Measurements from ENCODE around the gene CDSN.
"Not testable (repeated sequence)": the region's sequence is repeated elsewhere in the genome, so short reads cannot be mapped to it uniquely, and the experiment has no call there.

The CDSN gene, protein sequence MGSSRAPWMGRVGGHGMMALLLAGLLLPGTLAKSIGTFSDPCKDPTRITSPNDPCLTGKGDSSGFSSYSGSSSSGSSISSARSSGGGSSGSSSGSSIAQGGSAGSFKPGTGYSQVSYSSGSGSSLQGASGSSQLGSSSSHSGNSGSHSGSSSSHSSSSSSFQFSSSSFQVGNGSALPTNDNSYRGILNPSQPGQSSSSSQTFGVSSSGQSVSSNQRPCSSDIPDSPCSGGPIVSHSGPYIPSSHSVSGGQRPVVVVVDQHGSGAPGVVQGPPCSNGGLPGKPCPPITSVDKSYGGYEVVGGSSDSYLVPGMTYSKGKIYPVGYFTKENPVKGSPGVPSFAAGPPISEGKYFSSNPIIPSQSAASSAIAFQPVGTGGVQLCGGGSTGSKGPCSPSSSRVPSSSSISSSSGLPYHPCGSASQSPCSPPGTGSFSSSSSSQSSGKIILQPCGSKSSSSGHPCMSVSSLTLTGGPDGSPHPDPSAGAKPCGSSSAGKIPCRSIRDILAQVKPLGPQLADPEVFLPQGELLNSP

DNA sequence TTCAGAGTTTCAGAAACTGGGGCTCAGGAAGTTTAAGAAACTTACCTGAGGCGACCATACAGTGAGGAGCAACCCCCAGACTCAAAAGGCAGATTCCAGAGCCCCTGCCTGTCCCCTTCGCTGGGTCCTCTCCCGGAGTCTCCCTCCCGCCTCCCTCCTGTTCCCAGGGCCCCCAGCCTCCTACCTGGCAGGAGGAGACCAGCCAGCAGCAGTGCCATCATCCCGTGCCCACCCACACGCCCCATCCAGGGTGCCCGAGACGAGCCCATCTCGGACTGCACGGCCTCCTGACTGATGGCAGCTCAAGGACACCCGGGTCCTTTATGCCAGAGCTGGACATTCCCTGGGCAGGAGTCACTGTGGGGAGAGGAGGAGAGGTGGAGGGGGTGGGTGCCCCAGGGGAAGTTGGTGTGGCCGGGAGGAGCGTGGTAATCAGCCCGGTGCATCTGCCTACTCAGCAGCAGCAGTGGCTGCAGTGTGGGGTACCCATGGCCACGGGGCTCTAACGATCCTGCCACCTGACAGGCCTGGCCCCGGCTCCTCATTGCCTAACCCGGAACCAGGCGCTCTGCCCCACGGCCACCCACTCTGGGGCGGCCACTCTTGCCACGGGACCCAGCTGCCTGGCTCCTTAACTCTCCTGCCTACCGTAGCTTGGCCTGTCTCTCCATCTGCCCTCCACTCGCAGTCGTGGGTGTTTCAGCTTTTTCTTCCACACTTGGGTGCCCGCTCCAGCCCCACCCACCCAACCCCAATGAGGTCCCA lies at the start of gene CDSN:
TSS of gene CDSN (minus strand) at position 296 of the 765 bp plus-strand sequence. CDS start at position 269, 27 bp downstream.
- Mint-ChIP-seq H3K27me3 (ENCODE audit: low read depth, poor library complexity) (peaks cover 6% of the 10 kb centered on the region), H3K4me3 (no peak within 1 kb of the TSS), H3K27ac (peak within 1 kb of the TSS; percentile 46), H3K36me3 (ENCODE audit: low read depth) (no peaks in the 10 kb centered on the region), H3K4me1 (peaks cover 32% of the 10 kb centered on the region), H3K9me3 (no peaks in the 10 kb centered on the region)
- no peak for TF ChIP-seq CTCF (IDR thresholded peaks at IDR 0.05)
- no peak for DNase-seq

- no peak for DNase-seq
- Mint-ChIP-seq H3K27me3 (ENCODE audit: low read depth, poor library complexity) (peaks cover 85% of the 10 kb centered on the region), H3K36me3 (ENCODE audit: low read depth) (no peaks in the 10 kb centered on the region), H3K27ac (no peak overlapping the region), H3K9me3 (peaks cover 3% of the 10 kb centered on the region), H3K4me3 (no peak overlapping the region), H3K4me1 (peaks cover 28% of the 10 kb centered on the region)
- no peak for TF ChIP-seq CTCF (IDR thresholded peaks at IDR 0.05)
These were observed 49.0 kb upstream of the CDSN start for GRCh38 chr6:31169123-31169857.

DNA sequence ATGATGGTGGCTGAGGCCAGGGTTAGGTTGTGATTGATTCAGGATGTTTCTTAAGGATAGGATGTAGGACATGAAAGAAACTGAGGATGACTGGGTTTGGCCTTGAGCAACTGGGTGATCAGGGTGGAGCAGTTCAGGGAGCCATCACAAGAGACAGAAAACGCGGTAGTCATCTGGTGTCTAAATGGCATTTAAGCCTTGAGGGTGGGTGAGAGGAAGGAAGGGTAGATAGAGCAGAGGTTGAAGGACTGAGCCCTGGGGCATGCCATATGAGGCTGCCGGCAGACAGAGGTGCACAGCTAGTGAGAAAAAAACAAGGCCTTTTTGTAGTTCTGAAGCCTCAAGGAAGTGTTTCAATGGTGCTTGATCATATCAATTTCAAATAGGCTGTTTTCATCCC lies 48.4 kb upstream of the CDSN start:
- peaks cover 80% of the 10 kb centered on the region for H3K27me3 Mint-ChIP-seq (ENCODE audit: low read depth, poor library complexity)
- H3K4me1 Mint-ChIP-seq = peaks cover 28% of the 10 kb centered on the region
- DNase-seq = no peak
- H3K27ac Mint-ChIP-seq = no peak overlapping the region
- no peak for TF ChIP-seq CTCF (IDR thresholded peaks at IDR 0.05)
- H3K36me3 Mint-ChIP-seq (ENCODE audit: low read depth) = no peaks in the 10 kb centered on the region
- peaks cover 3% of the 10 kb centered on the region for H3K9me3 Mint-ChIP-seq
- no peak overlapping the region for H3K4me3 Mint-ChIP-seq

- Mint-ChIP-seq H3K27me3 (ENCODE audit: low read depth, poor library complexity) (peaks cover 57% of the 10 kb centered on the region), H3K4me1 (peaks cover 15% of the 10 kb centered on the region), H3K27ac (no peak overlapping the region), H3K4me3 (no peak overlapping the region), H3K36me3 (ENCODE audit: low read depth) (no peaks in the 10 kb centered on the region), H3K9me3 (peaks cover under 1% of the 10 kb centered on the region)
- DNase-seq = no peak
- no peak for TF ChIP-seq CTCF (IDR thresholded peaks at IDR 0.05)
These were observed 45.7 kb upstream of the CDSN start for GRCh38 chr6:31165986-31166385.

- not testable (repeated sequence) for H3K27ac Mint-ChIP-seq; DNase-seq; H3K4me3 Mint-ChIP-seq; H3K9me3 Mint-ChIP-seq; H3K36me3 Mint-ChIP-seq (ENCODE audit: low read depth)
- Mint-ChIP-seq H3K4me1 (peaks cover 14% of the 10 kb centered on the region), H3K27me3 (ENCODE audit: low read depth, poor library complexity) (peaks cover 49% of the 10 kb centered on the region)
These were observed 45.0 kb upstream of the CDSN start for GRCh38 chr6:31165064-31165832.

DNA sequence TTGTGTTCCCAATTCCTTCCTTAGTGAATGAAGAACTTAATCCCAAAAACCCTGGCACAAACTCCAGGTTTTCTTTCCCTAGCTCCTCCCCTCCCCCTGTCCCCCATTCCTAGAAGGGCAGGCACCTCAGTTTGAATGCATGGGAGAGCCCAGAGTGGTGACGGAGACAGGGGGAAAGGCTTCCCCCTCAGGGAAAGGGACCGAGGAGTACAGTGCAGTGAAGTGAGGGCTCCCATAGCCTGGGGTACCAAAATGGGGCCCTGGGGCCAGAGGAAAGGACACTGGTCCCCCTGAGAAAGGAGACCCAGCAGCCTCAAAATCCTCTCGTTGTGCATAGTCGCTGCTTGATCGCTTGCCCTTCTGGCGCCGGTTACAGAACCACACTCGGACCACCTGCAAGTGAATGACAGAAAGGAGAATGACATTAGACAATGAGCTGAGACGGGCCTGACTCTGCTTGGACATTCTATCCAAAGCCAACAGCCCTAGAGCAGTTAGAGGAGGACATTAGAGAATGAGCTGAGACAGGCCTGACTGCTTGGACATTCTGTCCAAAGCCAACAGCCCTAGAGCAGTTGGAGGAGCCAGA lies 44.3 kb upstream of the CDSN start:
- not testable (repeated sequence) for H3K27ac Mint-ChIP-seq; H3K36me3 Mint-ChIP-seq (ENCODE audit: low read depth); H3K4me3 Mint-ChIP-seq; DNase-seq; H3K9me3 Mint-ChIP-seq
- Mint-ChIP-seq H3K4me1 (peaks cover 19% of the 10 kb centered on the region), H3K27me3 (ENCODE audit: low read depth, poor library complexity) (peaks cover 43% of the 10 kb centered on the region)
